CD14-positive monocyte (primary cell): ENCODE results near the gene MICALL2. TPM values are rescaled to one million over a fixed set of nuclear protein-coding genes. Genes with fewer than 3 reads are reported as not detected.

Experiments used
- DNase-seq, 3 donors: peaks; one replicate each; pipeline ENCODE4 v3.0.0-alpha.2; 2011 to 2022
- H2AFZ ChIP-seq: 2 replicates; pipeline ENCODE4 v1.6.0; 2012; ENCODE audit warnings: mild to moderate bottlenecking, low read depth, low read length, inconsistent platforms; ENCODE audit not compliant: insufficient read depth, poor library complexity, severe bottlenecking
- H3K27ac ChIP-seq, 2 donors: 1 replicate in 1 of 2; 2 replicates in 1 of 2; pipeline ENCODE4 v1.5.1; 2012 to 2013; ENCODE audit warnings: low read length in 2 of 2, control low read depth in 1 of 2, inconsistent platforms in 1 of 2, low read depth in 1 of 2, mild to moderate bottlenecking in 1 of 2
- H3K27me3 ChIP-seq, 2 donors: one replicate each; pipeline versions ENCODE4 v1.6.0 to v1.6.1; 2011 to 2013; ENCODE audit warnings: low read length in 2 of 2; ENCODE audit not compliant: control insufficient read depth in 2 of 2, insufficient read depth in 2 of 2
- H3K36me3 ChIP-seq, 2 donors: replicated peaks in 1 of 2; 1 replicate in 1 of 2; 2 replicates in 1 of 2; pipeline versions ENCODE4 v1.5.1 to v1.6.1; 2012 to 2013; ENCODE audit warnings: low read length in 2 of 2, control low read depth in 1 of 2, inconsistent platforms in 1 of 2, mild to moderate bottlenecking in 1 of 2; ENCODE audit not compliant: insufficient read depth in 2 of 2, control insufficient read depth in 1 of 2
- H3K4me1 ChIP-seq, 2 donors: 1 replicate in 1 of 2; 2 replicates in 1 of 2; pipeline versions ENCODE4 v1.5.1 to v1.6.1; 2012 to 2013; ENCODE audit warnings: low read length in 2 of 2, control low read depth in 1 of 2, inconsistent platforms in 1 of 2, mild to moderate bottlenecking in 1 of 2, moderate library complexity in 1 of 2; ENCODE audit not compliant: insufficient read depth in 2 of 2, control insufficient read depth in 1 of 2
- H3K4me2 ChIP-seq: replicated peaks from 2 replicates; pipeline ENCODE3; 2012; ENCODE audit warnings: low read length, moderate library complexity, mild to moderate bottlenecking; ENCODE audit not compliant: poor library complexity, severe bottlenecking; ENCODE audit errors: extremely low read depth
- H3K4me3 ChIP-seq, 3 experiments: fragments of 200-600 bp in 1 of 3; sonication (generic) in 1 of 3; replicated peaks in 1 of 3; 1 replicate in 2 of 3; 2 replicates in 1 of 3; pipeline ENCODE4 v1.5.1; 2011 to 2013; ENCODE audit warnings: low read length in 3 of 3, mild to moderate bottlenecking in 3 of 3, control low read depth in 2 of 3, low read depth in 2 of 3, inconsistent platforms in 1 of 3, moderate library complexity in 1 of 3
- H3K79me2 ChIP-seq: 2 replicates; pipeline ENCODE4 v1.6.0; 2012; ENCODE audit warnings: mild to moderate bottlenecking, control low read depth, inconsistent platforms, low read length, moderate library complexity; ENCODE audit not compliant: insufficient read depth
- H3K9ac ChIP-seq: 2 replicates; pipeline ENCODE4 v1.6.0; 2017; ENCODE audit warnings: low read length, mild to moderate bottlenecking; ENCODE audit not compliant: insufficient read depth, poor library complexity, severe bottlenecking
- H3K9me3 ChIP-seq, 2 donors: replicated peaks in 1 of 2; 1 replicate in 1 of 2; 2 replicates in 1 of 2; pipeline versions ENCODE4 v1.5.1 to v1.6.1; 2012 to 2013; ENCODE audit warnings: low read length in 2 of 2, control low read depth in 1 of 2; ENCODE audit not compliant: control insufficient read depth in 1 of 2, insufficient read depth in 1 of 2
- H4K20me1 ChIP-seq: 2 replicates; pipeline ENCODE4 v1.6.0; 2012; ENCODE audit warnings: mild to moderate bottlenecking, low read length, control low read depth, moderate library complexity; ENCODE audit not compliant: insufficient read depth
- H3K27ac Mint-ChIP-seq, 7 donors: one replicate each; pipeline ENCODE4 v1.8.0; 2020; ENCODE audit warnings: mild to moderate bottlenecking in 7 of 7, mixed read lengths in 7 of 7, moderate library complexity in 6 of 7, inconsistent platforms in 2 of 7
- H3K27me3 Mint-ChIP-seq, 3 donors: one replicate each; pipeline ENCODE4 v1.8.0; 2021 to 2022; ENCODE audit warnings: low read depth in 3 of 3, mild to moderate bottlenecking in 3 of 3, mixed read lengths in 3 of 3, moderate library complexity in 3 of 3, inconsistent platforms in 1 of 3
- H3K36me3 Mint-ChIP-seq, 2 donors: one replicate each; pipeline ENCODE4 v1.8.0; 2020; ENCODE audit warnings: mixed read lengths in 2 of 2, inconsistent platforms in 1 of 2, mild to moderate bottlenecking in 1 of 2
- H3K4me1 Mint-ChIP-seq: one replicate; pipeline ENCODE4 v1.8.0; 2020; ENCODE audit warnings: mild to moderate bottlenecking, mixed read lengths
- H3K4me3 Mint-ChIP-seq, 2 donors: one replicate each; pipeline ENCODE4 v1.8.0; 2020; ENCODE audit warnings: mild to moderate bottlenecking in 2 of 2, mixed read lengths in 2 of 2, moderate library complexity in 1 of 2
- H3K9me3 Mint-ChIP-seq, 7 donors: one replicate each; pipeline ENCODE4 v1.8.0; 2020 to 2022; ENCODE audit warnings: mixed read lengths in 7 of 7, mild to moderate bottlenecking in 6 of 7, moderate library complexity in 6 of 7, inconsistent platforms in 2 of 7
- WGBS: methylation state at CpG from one replicate; pipeline ENCODE4 v1.1.5; 2013; ENCODE audit warnings: missing lambda C conversion rate; ENCODE audit not compliant: insufficient coverage; 5-methylcytosine and 5-hydroxymethylcytosine counted together
- intact Hi-C, 2 donors: fragments of 100-400 bp; cut with micrococcal nuclease; formaldehyde crosslinking; loops; one replicate each; pipeline versions ENCODE4 v1.15.0 to v1.15.1; 2023
- polyA plus RNA-seq, 3 donors: library from polyadenylated mRNA; depleted of rRNA in 1 of 3; unstranded in 2 of 3; stranded (reverse) in 1 of 3; fragments of 300-500 nt in 2 of 3; fragments of >200 nt in 1 of 3; fragmentation: Illumina TruSeq in 2 of 3; gene quantifications; 1 replicate in 2 of 3; 2 replicates in 1 of 3; pipeline ENCODE4 v1.2.3, GENCODE V29; 2012 to 2021
- TF ChIP-seq, protein P1 (sequence below): fragments of 200-600 bp; IDR thresholded peaks from one replicate; pipeline ENCODE4 v1.8.0; 2022; ENCODE audit warnings: antibody characterized with exemption, mild to moderate bottlenecking

Gene MICALL2
- polyA plus RNA-seq, 3 donors, result 0.14 to 7.2 (median 0.72) TPM

DNA sequence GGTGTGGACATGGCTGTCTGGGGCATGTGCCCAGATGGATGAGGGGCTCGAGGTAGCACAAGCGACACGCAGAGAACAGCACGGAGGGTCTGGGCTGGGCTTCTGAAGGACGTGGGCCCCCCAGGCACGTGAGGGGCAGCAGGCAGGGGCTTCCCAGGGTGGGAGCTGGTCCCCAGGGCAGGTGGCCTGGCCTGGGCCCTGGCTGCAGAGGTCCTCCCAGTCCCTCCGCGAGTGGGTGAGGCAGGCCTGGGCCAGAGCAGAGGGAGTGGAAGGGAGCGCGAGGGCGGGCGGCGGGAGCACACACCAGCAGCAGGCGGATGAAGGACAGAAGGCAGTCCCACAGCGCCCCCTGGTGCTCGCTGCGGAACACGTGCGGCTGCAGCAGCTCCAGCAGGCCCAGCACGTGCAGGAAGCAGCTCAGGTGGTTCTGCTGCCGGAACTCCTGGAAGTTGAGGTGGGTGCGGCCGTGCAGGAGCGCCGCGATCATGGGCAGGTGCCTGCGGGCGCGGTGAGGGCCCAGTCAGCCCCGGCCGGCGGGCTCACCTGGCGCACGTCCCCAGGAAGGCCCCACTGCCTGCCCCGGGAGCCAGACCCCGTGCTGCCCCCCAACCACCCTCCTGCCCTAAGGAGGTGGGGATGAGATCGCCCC is 14.7 kb upstream of the MICALL2 start:
- TF ChIP-seq, protein P1, sequence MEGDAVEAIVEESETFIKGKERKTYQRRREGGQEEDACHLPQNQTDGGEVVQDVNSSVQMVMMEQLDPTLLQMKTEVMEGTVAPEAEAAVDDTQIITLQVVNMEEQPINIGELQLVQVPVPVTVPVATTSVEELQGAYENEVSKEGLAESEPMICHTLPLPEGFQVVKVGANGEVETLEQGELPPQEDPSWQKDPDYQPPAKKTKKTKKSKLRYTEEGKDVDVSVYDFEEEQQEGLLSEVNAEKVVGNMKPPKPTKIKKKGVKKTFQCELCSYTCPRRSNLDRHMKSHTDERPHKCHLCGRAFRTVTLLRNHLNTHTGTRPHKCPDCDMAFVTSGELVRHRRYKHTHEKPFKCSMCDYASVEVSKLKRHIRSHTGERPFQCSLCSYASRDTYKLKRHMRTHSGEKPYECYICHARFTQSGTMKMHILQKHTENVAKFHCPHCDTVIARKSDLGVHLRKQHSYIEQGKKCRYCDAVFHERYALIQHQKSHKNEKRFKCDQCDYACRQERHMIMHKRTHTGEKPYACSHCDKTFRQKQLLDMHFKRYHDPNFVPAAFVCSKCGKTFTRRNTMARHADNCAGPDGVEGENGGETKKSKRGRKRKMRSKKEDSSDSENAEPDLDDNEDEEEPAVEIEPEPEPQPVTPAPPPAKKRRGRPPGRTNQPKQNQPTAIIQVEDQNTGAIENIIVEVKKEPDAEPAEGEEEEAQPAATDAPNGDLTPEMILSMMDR, result peak; percentile 94
- Histone ChIP-seq H3K4me2 (no peak overlapping the region), H3K9me3 (no peaks in the 10 kb centered on the region), H3K79me2 (no peaks in the 10 kb centered on the region), H2AFZ (no peak overlapping the region), H4K20me1 (peaks cover 13% of the 10 kb centered on the region), H3K27me3 (no peaks in the 10 kb centered on the region), H3K9ac (no peak overlapping the region), H3K4me3 (no peak overlapping the region), H3K4me1 (no peaks in the 10 kb centered on the region), H3K27ac (no peak overlapping the region), H3K36me3 (peaks cover 91 to 92% of the 10 kb centered on the region in 2 donors)
- H3K4me1 Mint-ChIP-seq, result no peaks in the 10 kb centered on the region
- no peak overlapping the region for H3K4me3 Mint-ChIP-seq
- peak; percentile 67 to 78 (median 72) for DNase-seq
- H3K9me3 Mint-ChIP-seq, result no peaks in the 10 kb centered on the region
- 35% methylated on average over 34 of the region's 37 CpGs for WGBS
- no peak overlapping the region for H3K27ac Mint-ChIP-seq
- H3K27me3 Mint-ChIP-seq, result peaks cover 0 to 2% (median 0%) of the 10 kb centered on the region in 3 donors
- peaks cover 32 to 68% of the 10 kb centered on the region in 2 donors for H3K36me3 Mint-ChIP-seq
- intact Hi-C loops, result loop anchor here (2.0 to 5.0 kb wide), 3 partner anchors 41 to 247 kb away; no protein-coding TSS in a partner anchor

DNA sequence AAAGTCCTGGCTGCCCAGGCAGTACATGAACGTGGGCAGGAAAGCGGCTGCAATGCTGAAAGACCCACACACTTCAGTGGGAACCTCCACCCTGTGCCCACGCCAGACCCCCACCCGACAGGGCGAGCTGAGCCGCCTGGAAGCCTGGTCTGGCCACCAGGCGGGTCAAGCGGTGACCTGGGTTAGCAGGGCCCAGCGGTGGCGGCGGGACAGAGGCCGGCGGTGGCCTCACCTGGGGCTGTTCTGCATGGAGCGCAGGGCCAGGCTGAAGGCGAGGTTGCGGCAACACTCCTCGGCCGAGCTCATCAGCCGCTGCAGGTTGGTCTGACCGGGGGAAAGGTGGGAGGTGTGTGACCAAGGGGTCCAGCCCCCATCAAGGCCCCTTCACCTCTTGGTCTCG is 11.6 kb upstream of the MICALL2 start:
- intact Hi-C loops, result loop anchor here in 1 of 2 donors (5.0 kb wide), 2 partner anchors 39 to 244 kb away; no protein-coding TSS in a partner anchor

More for the DNA sequence above, 11.6 kb upstream of the MICALL2 start:
- H3K4me3 Mint-ChIP-seq, result no peak overlapping the region
- Histone ChIP-seq H2AFZ (no peak overlapping the region), H3K4me2 (no peak overlapping the region), H3K9me3 (no peaks in the 10 kb centered on the region), H3K36me3 (peaks cover 61 to 64% of the 10 kb centered on the region in 2 donors), H3K79me2 (no peaks in the 10 kb centered on the region), H3K4me3 (no peak overlapping the region), H3K9ac (no peak overlapping the region), H4K20me1 (peaks cover 13% of the 10 kb centered on the region), H3K27ac (no peak overlapping the region), H3K27me3 (no peaks in the 10 kb centered on the region), H3K4me1 (no peaks in the 10 kb centered on the region)
- peaks cover 0 to 2% (median 0%) of the 10 kb centered on the region in 3 donors for H3K27me3 Mint-ChIP-seq
- no peak for DNase-seq
- 99% methylated on average over 21 of the region's 21 CpGs for WGBS
- no peak overlapping the region for H3K27ac Mint-ChIP-seq
- TF ChIP-seq, protein P1, result no peak
- no peaks in the 10 kb centered on the region for H3K9me3 Mint-ChIP-seq
- peaks cover 2% of the 10 kb centered on the region for H3K4me1 Mint-ChIP-seq
- H3K36me3 Mint-ChIP-seq, result peaks cover 23 to 50% of the 10 kb centered on the region in 2 donors
